Retinal pigment epithelial cell (primary cell): Measurements from ENCODE around the gene PHACTR4.
"Not testable (repeated sequence)": the region's sequence is repeated elsewhere in the genome, so short reads cannot be mapped to it uniquely, and the experiment has no call there.

Experiments
- DNase-seq: peaks from one replicate; pipeline ENCODE4 v3.0.0-alpha.2; 2010; ENCODE audit warnings: low read depth
- H3K4me3 ChIP-seq: 2 replicates; pipeline ENCODE4 v1.5.1; 2011; ENCODE audit warnings: mild to moderate bottlenecking, low read length, control low read depth, moderate library complexity
- CTCF ChIP-seq: conservative IDR thresholded peaks from 2 replicates; pipeline ENCODE4 v1.5.1; 2011; ENCODE audit warnings: low read depth, low read length, control low read depth, inconsistent platforms

The PHACTR4 gene

GRCh38 chr1:28369371-28370238 lies at the start of gene PHACTR4:
Gene PHACTR4 (plus strand): TSS chr1:28369740. CDS start chr1:28407448, 37,708 bp downstream.
- TF ChIP-seq CTCF: no peak
- H3K4me3 ChIP-seq: peak within 1 kb of the TSS; percentile 86
- DNase-seq: peak; percentile 82

- no peak for TF ChIP-seq CTCF
These were observed 47.3 kb upstream of the PHACTR4 start for GRCh38 chr1:28322194-28322593.

DNA sequence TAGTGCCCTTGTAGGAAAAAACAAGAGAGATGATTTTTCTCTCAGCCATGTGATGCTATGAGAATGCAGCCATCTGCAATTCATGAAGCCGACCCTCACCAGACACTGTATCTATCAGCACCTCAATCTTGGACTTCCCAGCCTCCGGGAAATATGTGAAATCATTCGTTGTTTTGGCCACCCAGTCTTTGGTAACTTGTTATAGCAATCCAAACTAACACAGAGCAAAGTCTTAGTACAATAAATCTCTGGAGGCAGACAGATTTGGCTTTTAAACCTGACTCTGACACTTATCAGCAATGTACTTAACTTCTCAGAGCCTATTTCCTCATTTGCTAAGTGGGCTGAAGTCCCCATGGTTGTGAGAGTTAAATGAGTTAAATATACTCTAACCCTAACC lies 45.8 kb upstream of the PHACTR4 start:
- no peak for TF ChIP-seq CTCF
- no peak for DNase-seq

More at GRCh38 chr1:28322194-28322593, 47.3 kb upstream of the PHACTR4 start:
- DNase-seq: no peak
- no peak overlapping the region for H3K4me3 ChIP-seq

GRCh38 chr1:28326515-28326914 lies 43.0 kb upstream of the PHACTR4 start:
- no peak for TF ChIP-seq CTCF
- H3K4me3 ChIP-seq: no peak overlapping the region
- no peak for DNase-seq

More for the DNA sequence above, 45.8 kb upstream of the PHACTR4 start:
- no peak overlapping the region for H3K4me3 ChIP-seq

DNA sequence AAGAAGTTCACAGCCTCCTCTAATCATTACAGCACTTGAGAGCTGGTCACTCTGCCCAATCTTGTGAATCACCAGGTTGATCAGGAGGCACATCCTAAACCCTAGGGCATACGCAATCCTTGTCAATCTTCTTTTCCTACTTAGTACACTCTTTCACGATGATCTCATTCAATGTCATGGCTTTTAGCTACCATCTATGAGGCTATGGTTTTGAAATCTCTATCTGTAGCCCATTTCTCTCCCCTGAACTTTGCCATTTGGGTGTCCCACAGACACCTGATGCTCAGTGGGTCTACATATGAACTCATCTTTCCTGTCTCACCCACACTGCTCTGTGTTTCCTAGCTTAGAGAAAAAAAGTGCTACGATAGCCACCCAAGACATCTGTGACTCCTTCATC lies 42.6 kb upstream of the PHACTR4 start:
- no peak overlapping the region for H3K4me3 ChIP-seq
- no peak for TF ChIP-seq CTCF
- DNase-seq: no peak

GRCh38 chr1:28327431-28327830 lies 42.1 kb upstream of the PHACTR4 start:
- not testable (repeated sequence) for H3K4me3 ChIP-seq, DNase-seq

DNA sequence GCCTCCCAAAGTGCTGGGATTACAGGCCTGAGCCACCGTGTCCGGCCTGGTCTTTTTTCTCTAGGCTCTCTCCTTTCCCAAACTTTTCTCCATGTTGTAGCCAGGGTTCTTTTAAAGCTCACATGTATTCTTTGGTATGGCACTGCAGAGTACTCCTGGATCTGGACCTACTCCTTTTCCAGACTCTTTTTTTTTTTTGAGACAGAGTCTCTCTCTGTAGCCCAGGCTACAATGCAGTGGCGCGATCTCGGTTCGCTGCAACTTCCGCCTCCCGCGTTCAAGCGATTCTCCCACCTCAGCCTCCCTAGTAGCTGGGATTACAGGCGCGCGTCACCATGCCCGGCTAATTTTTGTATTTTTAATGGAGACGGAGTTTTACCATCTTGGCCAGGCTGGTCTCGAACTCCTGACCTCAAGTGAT lies 41.3 kb upstream of the PHACTR4 start:
- TF ChIP-seq CTCF: no peak
- peak overlapping the region; percentile 92 for H3K4me3 ChIP-seq
- no peak for DNase-seq
